Ectodermal cell (in vitro differentiated cells): ENCODE data around the gene KLHL2.
"Not testable (repeated sequence)": the region's sequence is repeated elsewhere in the genome, so short reads cannot be mapped to it uniquely, and the experiment has no call there.

ENCODE experiments used
- H3K27ac ChIP-seq: 2 replicates; pipeline ENCODE4 v1.7.0; 2013; ENCODE audit warnings: mild to moderate bottlenecking, low read depth, low read length; ENCODE audit not compliant: insufficient read depth, poor library complexity, severe bottlenecking
- H3K27me3 ChIP-seq: 2 replicates; pipeline ENCODE4 v1.7.0; 2013; ENCODE audit warnings: mild to moderate bottlenecking, low read length; ENCODE audit not compliant: insufficient read depth, control insufficient read depth, poor library complexity, severe bottlenecking
- H3K36me3 ChIP-seq: one replicate; pipeline ENCODE4 v1.7.0; 2013; ENCODE audit warnings: low read length; ENCODE audit not compliant: control insufficient read depth, insufficient read depth
- H3K4me1 ChIP-seq: one replicate; pipeline ENCODE4 v1.7.0; 2013; ENCODE audit warnings: low read length; ENCODE audit not compliant: control insufficient read depth, insufficient read depth
- H3K4me3 ChIP-seq: 2 replicates; pipeline ENCODE4 v1.7.0; 2013; ENCODE audit warnings: low read depth, low read length, control low read depth; ENCODE audit not compliant: insufficient read depth
- H3K9me3 ChIP-seq: 2 replicates; pipeline ENCODE4 v1.7.0; 2013; ENCODE audit warnings: mild to moderate bottlenecking, low read length, moderate library complexity; ENCODE audit not compliant: control insufficient read depth
- WGBS, 2 experiments: methylation state at CpG; one replicate each; pipeline ENCODE4 v1.1.7; 2013; ENCODE audit warnings: missing lambda C conversion rate in 2 of 2; 5-methylcytosine and 5-hydroxymethylcytosine counted together

KLHL2 gene

GRCh38 chr4:165336743-165337142 is 129.4 kb downstream of the KLHL2 start:
- H3K4me3 ChIP-seq, result no peak overlapping the region
- H3K36me3 ChIP-seq, result peaks cover 20% of the 10 kb centered on the region
- H3K4me1 ChIP-seq, result peaks cover 7% of the 10 kb centered on the region
- 96 to 98% methylated on average over 5 to 6 of the region's 6 CpGs for WGBS, 2 experiments
- no peak overlapping the region for H3K27ac ChIP-seq
- H3K9me3 ChIP-seq, result no peaks in the 10 kb centered on the region
- no peaks in the 10 kb centered on the region for H3K27me3 ChIP-seq

GRCh38 chr4:165342340-165342739 is 135.0 kb downstream of the KLHL2 start:
- 93 to 96% methylated on average over 5 of the region's 5 CpGs for WGBS, 2 experiments
- peaks cover 24% of the 10 kb centered on the region for H3K36me3 ChIP-seq
- H3K27me3 ChIP-seq, H3K4me1 ChIP-seq, H3K4me3 ChIP-seq, H3K27ac ChIP-seq, H3K9me3 ChIP-seq: not testable (repeated sequence)

GRCh38 chr4:165343353-165344191 is 136.2 kb downstream of the KLHL2 start:
- Histone ChIP-seq H3K36me3 (peaks cover 22% of the 10 kb centered on the region), H3K4me3 (no peak overlapping the region), H3K27me3 (no peaks in the 10 kb centered on the region), H3K27ac (no peak overlapping the region), H3K9me3 (no peaks in the 10 kb centered on the region), H3K4me1 (no peaks in the 10 kb centered on the region)
- 89 to 90% methylated on average over 13 of the region's 13 CpGs for WGBS, 2 experiments

GRCh38 chr4:165345666-165346417 is 138.5 kb downstream of the KLHL2 start:
- Histone ChIP-seq H3K36me3 (peaks cover 4% of the 10 kb centered on the region), H3K9me3 (no peaks in the 10 kb centered on the region), H3K27me3 (no peaks in the 10 kb centered on the region), H3K27ac (no peak overlapping the region), H3K4me1 (no peaks in the 10 kb centered on the region), H3K4me3 (no peak overlapping the region)
- WGBS, 2 experiments, result 82 to 83% methylated on average over 8 to 9 of the region's 10 CpGs

- no peaks in the 10 kb centered on the region for H3K9me3 ChIP-seq
- no peak overlapping the region for H3K4me3 ChIP-seq
- WGBS, 2 experiments, result 75 to 81% methylated on average over 3 of the region's 3 CpGs
- no peaks in the 10 kb centered on the region for H3K36me3 ChIP-seq
- no peaks in the 10 kb centered on the region for H3K27me3 ChIP-seq
- H3K4me1 ChIP-seq, result no peaks in the 10 kb centered on the region
- H3K27ac ChIP-seq, result no peak overlapping the region
Measured at GRCh38 chr4:165347647-165348569, 140.5 kb downstream of the KLHL2 start.

- H3K27ac ChIP-seq, result no peak overlapping the region
- WGBS, 2 experiments, result 91 to 95% methylated on average over 5 of the region's 5 CpGs
Measured at GRCh38 chr4:165351359-165352130, 144.2 kb downstream of the KLHL2 start.

GRCh38 chr4:165355900-165356300 is 148.5 kb downstream of the KLHL2 start:
- Histone ChIP-seq H3K9me3 (no peaks in the 10 kb centered on the region), H3K4me1 (no peaks in the 10 kb centered on the region), H3K4me3 (no peak overlapping the region), H3K27me3 (no peaks in the 10 kb centered on the region), H3K36me3 (no peaks in the 10 kb centered on the region), H3K27ac (no peak overlapping the region)
- WGBS, 2 experiments, result 28% methylated on average over 1 to 2 of the region's 2 CpGs

More at GRCh38 chr4:165351359-165352130, 144.2 kb downstream of the KLHL2 start:
- no peaks in the 10 kb centered on the region for H3K27me3 ChIP-seq
- no peaks in the 10 kb centered on the region for H3K4me1 ChIP-seq
- H3K9me3 ChIP-seq, result no peaks in the 10 kb centered on the region
- H3K4me3 ChIP-seq, result no peak overlapping the region
- no peaks in the 10 kb centered on the region for H3K36me3 ChIP-seq

GRCh38 chr4:165359506-165359905 is 152.1 kb downstream of the KLHL2 start:
- Histone ChIP-seq H3K4me3 (no peak overlapping the region), H3K27ac (no peak overlapping the region), H3K36me3 (no peaks in the 10 kb centered on the region), H3K9me3 (no peaks in the 10 kb centered on the region), H3K27me3 (no peaks in the 10 kb centered on the region), H3K4me1 (no peaks in the 10 kb centered on the region)
- 85 to 100% methylated on average over 2 of the region's 2 CpGs for WGBS, 2 experiments

GRCh38 chr4:165360041-165360695 is 152.8 kb downstream of the KLHL2 start:
- H3K9me3 ChIP-seq, result no peaks in the 10 kb centered on the region
- WGBS, 2 experiments, result 92 to 97% methylated on average over 4 to 6 of the region's 6 CpGs
- no peak overlapping the region for H3K27ac ChIP-seq
- H3K27me3 ChIP-seq, result no peaks in the 10 kb centered on the region
- no peaks in the 10 kb centered on the region for H3K4me1 ChIP-seq
- no peaks in the 10 kb centered on the region for H3K36me3 ChIP-seq
- no peak overlapping the region for H3K4me3 ChIP-seq
